ENCODE data around the gene BARX1.

DNA sequence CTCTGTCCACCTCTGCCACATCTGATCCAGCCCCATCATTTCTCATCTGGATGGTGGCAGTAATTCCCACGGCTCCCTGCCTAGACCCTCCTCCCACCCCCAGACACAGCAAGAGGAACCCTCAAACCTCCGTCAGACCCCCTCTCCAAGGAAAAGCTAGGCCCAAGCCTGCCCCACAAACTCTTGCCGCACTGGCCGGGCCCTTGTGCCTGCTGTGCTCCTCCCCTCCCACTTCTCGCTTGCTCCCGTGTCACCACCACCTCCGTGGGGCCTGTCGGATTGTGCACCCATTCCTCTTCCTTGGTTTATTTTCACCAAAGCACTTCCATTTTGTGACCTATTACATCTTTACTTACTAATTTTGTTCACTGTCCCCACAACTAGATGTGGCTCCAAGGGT, 14.2 kb downstream of the BARX1 start:
- TF ChIP-seq, protein P1, sequence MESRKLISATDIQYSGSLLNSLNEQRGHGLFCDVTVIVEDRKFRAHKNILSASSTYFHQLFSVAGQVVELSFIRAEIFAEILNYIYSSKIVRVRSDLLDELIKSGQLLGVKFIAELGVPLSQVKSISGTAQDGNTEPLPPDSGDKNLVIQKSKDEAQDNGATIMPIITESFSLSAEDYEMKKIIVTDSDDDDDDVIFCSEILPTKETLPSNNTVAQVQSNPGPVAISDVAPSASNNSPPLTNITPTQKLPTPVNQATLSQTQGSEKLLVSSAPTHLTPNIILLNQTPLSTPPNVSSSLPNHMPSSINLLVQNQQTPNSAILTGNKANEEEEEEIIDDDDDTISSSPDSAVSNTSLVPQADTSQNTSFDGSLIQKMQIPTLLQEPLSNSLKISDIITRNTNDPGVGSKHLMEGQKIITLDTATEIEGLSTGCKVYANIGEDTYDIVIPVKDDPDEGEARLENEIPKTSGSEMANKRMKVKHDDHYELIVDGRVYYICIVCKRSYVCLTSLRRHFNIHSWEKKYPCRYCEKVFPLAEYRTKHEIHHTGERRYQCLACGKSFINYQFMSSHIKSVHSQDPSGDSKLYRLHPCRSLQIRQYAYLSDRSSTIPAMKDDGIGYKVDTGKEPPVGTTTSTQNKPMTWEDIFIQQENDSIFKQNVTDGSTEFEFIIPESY (CRISPR knock-in tag; IDR thresholded peaks at IDR 0.05), result no peak
- TF ChIP-seq, protein P2, sequence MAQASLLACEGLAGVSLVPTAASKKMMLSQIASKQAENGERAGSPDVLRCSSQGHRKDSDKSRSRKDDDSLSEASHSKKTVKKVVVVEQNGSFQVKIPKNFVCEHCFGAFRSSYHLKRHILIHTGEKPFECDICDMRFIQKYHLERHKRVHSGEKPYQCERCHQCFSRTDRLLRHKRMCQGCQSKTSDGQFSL (CRISPR knock-in tag; IDR thresholded peaks at IDR 0.05), result no peak
- TF ChIP-seq, protein P2 (tag; IDR thresholded peaks at IDR 0.05), result no peak
- TF ChIP-seq, protein P3, sequence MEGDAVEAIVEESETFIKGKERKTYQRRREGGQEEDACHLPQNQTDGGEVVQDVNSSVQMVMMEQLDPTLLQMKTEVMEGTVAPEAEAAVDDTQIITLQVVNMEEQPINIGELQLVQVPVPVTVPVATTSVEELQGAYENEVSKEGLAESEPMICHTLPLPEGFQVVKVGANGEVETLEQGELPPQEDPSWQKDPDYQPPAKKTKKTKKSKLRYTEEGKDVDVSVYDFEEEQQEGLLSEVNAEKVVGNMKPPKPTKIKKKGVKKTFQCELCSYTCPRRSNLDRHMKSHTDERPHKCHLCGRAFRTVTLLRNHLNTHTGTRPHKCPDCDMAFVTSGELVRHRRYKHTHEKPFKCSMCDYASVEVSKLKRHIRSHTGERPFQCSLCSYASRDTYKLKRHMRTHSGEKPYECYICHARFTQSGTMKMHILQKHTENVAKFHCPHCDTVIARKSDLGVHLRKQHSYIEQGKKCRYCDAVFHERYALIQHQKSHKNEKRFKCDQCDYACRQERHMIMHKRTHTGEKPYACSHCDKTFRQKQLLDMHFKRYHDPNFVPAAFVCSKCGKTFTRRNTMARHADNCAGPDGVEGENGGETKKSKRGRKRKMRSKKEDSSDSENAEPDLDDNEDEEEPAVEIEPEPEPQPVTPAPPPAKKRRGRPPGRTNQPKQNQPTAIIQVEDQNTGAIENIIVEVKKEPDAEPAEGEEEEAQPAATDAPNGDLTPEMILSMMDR (IDR thresholded peaks at IDR 0.05 in 2 of 3, conservative IDR thresholded peaks at IDR 0.05 in 1 of 3; ENCODE audit: insufficient read depth in 2 of 3, low read depth in 1 of 3, low read length in 3 of 3), result no peak
- no peak for TF ChIP-seq HNRNPL (IDR thresholded peaks at IDR 0.05; ENCODE audit: low read depth, low read length)
- no peak for TF ChIP-seq FOXK2 (conservative IDR thresholded peaks at IDR 0.05 in 1 of 2, IDR thresholded peaks at IDR 0.05 in 1 of 2; ENCODE audit: low read depth in 2 of 2)
- TF ChIP-seq, protein P4, sequence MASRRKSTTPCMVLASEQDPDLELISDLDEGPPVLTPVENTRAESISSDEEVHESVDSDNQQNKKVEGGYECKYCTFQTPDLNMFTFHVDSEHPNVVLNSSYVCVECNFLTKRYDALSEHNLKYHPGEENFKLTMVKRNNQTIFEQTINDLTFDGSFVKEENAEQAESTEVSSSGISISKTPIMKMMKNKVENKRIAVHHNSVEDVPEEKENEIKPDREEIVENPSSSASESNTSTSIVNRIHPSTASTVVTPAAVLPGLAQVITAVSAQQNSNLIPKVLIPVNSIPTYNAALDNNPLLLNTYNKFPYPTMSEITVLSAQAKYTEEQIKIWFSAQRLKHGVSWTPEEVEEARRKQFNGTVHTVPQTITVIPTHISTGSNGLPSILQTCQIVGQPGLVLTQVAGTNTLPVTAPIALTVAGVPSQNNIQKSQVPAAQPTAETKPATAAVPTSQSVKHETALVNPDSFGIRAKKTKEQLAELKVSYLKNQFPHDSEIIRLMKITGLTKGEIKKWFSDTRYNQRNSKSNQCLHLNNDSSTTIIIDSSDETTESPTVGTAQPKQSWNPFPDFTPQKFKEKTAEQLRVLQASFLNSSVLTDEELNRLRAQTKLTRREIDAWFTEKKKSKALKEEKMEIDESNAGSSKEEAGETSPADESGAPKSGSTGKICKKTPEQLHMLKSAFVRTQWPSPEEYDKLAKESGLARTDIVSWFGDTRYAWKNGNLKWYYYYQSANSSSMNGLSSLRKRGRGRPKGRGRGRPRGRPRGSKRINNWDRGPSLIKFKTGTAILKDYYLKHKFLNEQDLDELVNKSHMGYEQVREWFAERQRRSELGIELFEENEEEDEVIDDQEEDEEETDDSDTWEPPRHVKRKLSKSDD (conservative IDR thresholded peaks at IDR 0.05; ENCODE audit: low read length), result no peak
- TF ChIP-seq EGR1 (conservative IDR thresholded peaks at IDR 0.05), result no peak
